Neural progenitor cell (in vitro differentiated cells): ENCODE data around the gene CCL8. TPM values are rescaled to one million over a fixed set of nuclear protein-coding genes. Genes with fewer than 3 reads are reported as not detected.

Experiments used
- DNase-seq: peaks from one replicate; pipeline ENCODE4 v3.0.0-alpha.2; 2016; ENCODE audit warnings: low spot score
- H2AFZ ChIP-seq: fragments of 200-600 bp; sonication (generic); replicated peaks from 2 replicates; pipeline ENCODE4 v1.6.1; 2016; ENCODE audit warnings: antibody characterized with exemption
- H3F3A ChIP-seq: fragments of 200-600 bp; sonication (generic); 2 replicates; pipeline ENCODE4 v1.6.1; 2016; ENCODE audit warnings: antibody characterized with exemption, low read depth
- H3K27ac ChIP-seq: fragments of 200-600 bp; sonication (generic); 2 replicates; pipeline ENCODE4 v1.5.1; 2016; ENCODE audit warnings: mild to moderate bottlenecking
- H3K27me3 ChIP-seq: fragments of 200-600 bp; sonication (generic); 2 replicates; pipeline ENCODE4 v1.6.1; 2016; ENCODE audit warnings: mild to moderate bottlenecking, moderate library complexity
- H3K36me3 ChIP-seq: fragments of 200-600 bp; sonication (generic); 2 replicates; pipeline ENCODE4 v1.5.1; 2016
- H3K4me1 ChIP-seq: fragments of 200-600 bp; sonication (generic); 2 replicates; pipeline ENCODE4 v1.6.1; 2016; ENCODE audit warnings: mixed run types
- H3K4me2 ChIP-seq: fragments of 200-600 bp; sonication (generic); 2 replicates; pipeline ENCODE4 v1.6.1; 2016
- H3K4me3 ChIP-seq: fragments of 200-600 bp; sonication (generic); 2 replicates; pipeline ENCODE4 v1.5.1; 2016
- H3K79me2 ChIP-seq: fragments of 200-600 bp; sonication (generic); 2 replicates; pipeline ENCODE4 v1.6.1; 2016; ENCODE audit warnings: low read depth
- H3K9ac ChIP-seq: fragments of 200-600 bp; sonication (generic); 2 replicates; pipeline ENCODE4 v1.6.1; 2016
- H3K9me3 ChIP-seq: fragments of 200-600 bp; sonication (generic); 2 replicates; pipeline ENCODE4 v1.5.1; 2016; ENCODE audit warnings: low read depth
- H4K20me1 ChIP-seq: fragments of 200-600 bp; sonication (generic); 2 replicates; pipeline ENCODE4 v1.6.1; 2016; ENCODE audit warnings: low read depth
- H3K27ac Mint-ChIP-seq: 3 replicates; pipeline ENCODE4 v1.8.0; 2021; ENCODE audit warnings: mixed read lengths
- H3K27me3 Mint-ChIP-seq: 2 replicates; pipeline ENCODE4 v1.8.0; 2022; ENCODE audit warnings: low read depth, mild to moderate bottlenecking, inconsistent platforms, moderate library complexity, mixed read lengths; ENCODE audit not compliant: insufficient read depth
- H3K36me3 Mint-ChIP-seq: 3 replicates; pipeline ENCODE4 v1.8.0; 2021; ENCODE audit warnings: mixed read lengths
- H3K4me1 Mint-ChIP-seq: 3 replicates; pipeline ENCODE4 v1.8.0; 2021; ENCODE audit warnings: mixed read lengths
- H3K4me3 Mint-ChIP-seq: 3 replicates; pipeline ENCODE4 v1.8.0; 2021; ENCODE audit warnings: mild to moderate bottlenecking, moderate library complexity, mixed read lengths
- H3K9me3 Mint-ChIP-seq: 3 replicates; pipeline ENCODE4 v1.8.0; 2020; ENCODE audit warnings: mixed read lengths
- EZH2 ChIP-seq: fragments of 200-600 bp; sonication (generic); IDR thresholded peaks from 2 replicates; pipeline ENCODE4 v1.6.1; 2017; ENCODE audit warnings: antibody characterized with exemption, mild to moderate bottlenecking, moderate library complexity
- EZH2phosphoT487 ChIP-seq: fragments of 200-600 bp; sonication (generic); IDR thresholded peaks from 2 replicates; pipeline ENCODE4 v1.6.1; 2017; ENCODE audit warnings: antibody characterized with exemption
- total RNA-seq: library from RNA; depleted of rRNA; stranded (reverse); fragments of >200 nt; gene quantifications from 2 replicates; pipeline ENCODE4 v1.2.3, GENCODE V29; 2015; ENCODE audit warnings: low replicate concordance
- TF ChIP-seq, protein P1 (sequence below): fragments of 200-600 bp; sonication (generic); IDR thresholded peaks from 2 replicates; pipeline ENCODE4 v1.5.1; 2017; ENCODE audit warnings: antibody characterized with exemption, mild to moderate bottlenecking

CCL8 gene
- total RNA-seq, 1 donor from 2014 or later = not detected

DNA sequence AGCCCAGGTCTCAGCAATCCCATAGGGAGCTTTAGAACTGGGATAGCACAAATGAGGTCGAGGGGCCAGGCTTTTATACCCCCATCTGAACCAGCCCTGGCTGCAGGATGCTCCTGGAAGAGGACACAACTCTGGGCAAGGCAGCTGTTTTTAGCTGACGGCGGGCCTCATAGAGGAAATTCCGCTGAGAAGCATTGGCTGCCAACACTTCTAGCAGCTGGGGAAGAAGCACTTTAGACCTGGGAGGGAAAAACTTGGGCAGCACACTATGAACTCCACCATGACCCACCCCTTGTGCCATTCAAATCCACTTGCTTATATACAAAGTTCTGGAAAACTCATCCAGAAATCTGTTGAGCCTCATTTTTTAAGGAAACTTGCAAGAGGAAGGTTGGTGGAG is 28.6 kb upstream of the CCL8 start:
- Histone ChIP-seq H3K27me3 (no peaks in the 10 kb centered on the region), H4K20me1 (no peaks in the 10 kb centered on the region), H3K27ac (no peak overlapping the region), H3K79me2 (no peaks in the 10 kb centered on the region), H2AFZ (no peak overlapping the region), H3K9me3 (no peaks in the 10 kb centered on the region), H3K9ac (no peak overlapping the region), H3K36me3 (no peaks in the 10 kb centered on the region), H3K4me2 (no peak overlapping the region), H3K4me3 (no peak overlapping the region), H3K4me1 (no peaks in the 10 kb centered on the region), H3F3A (no peaks in the 10 kb centered on the region)
- Mint-ChIP-seq H3K4me3 (no peak overlapping the region), H3K4me1 (no peaks in the 10 kb centered on the region), H3K9me3 (peaks cover 2% of the 10 kb centered on the region), H3K27ac (no peak overlapping the region), H3K27me3 (peaks cover 2% of the 10 kb centered on the region), H3K36me3 (no peaks in the 10 kb centered on the region)
- TF ChIP-seq, protein P1, sequence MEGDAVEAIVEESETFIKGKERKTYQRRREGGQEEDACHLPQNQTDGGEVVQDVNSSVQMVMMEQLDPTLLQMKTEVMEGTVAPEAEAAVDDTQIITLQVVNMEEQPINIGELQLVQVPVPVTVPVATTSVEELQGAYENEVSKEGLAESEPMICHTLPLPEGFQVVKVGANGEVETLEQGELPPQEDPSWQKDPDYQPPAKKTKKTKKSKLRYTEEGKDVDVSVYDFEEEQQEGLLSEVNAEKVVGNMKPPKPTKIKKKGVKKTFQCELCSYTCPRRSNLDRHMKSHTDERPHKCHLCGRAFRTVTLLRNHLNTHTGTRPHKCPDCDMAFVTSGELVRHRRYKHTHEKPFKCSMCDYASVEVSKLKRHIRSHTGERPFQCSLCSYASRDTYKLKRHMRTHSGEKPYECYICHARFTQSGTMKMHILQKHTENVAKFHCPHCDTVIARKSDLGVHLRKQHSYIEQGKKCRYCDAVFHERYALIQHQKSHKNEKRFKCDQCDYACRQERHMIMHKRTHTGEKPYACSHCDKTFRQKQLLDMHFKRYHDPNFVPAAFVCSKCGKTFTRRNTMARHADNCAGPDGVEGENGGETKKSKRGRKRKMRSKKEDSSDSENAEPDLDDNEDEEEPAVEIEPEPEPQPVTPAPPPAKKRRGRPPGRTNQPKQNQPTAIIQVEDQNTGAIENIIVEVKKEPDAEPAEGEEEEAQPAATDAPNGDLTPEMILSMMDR = no peak
- TF ChIP-seq EZH2 (no peak), EZH2phosphoT487 (no peak)
- DNase-seq = no peak

DNA sequence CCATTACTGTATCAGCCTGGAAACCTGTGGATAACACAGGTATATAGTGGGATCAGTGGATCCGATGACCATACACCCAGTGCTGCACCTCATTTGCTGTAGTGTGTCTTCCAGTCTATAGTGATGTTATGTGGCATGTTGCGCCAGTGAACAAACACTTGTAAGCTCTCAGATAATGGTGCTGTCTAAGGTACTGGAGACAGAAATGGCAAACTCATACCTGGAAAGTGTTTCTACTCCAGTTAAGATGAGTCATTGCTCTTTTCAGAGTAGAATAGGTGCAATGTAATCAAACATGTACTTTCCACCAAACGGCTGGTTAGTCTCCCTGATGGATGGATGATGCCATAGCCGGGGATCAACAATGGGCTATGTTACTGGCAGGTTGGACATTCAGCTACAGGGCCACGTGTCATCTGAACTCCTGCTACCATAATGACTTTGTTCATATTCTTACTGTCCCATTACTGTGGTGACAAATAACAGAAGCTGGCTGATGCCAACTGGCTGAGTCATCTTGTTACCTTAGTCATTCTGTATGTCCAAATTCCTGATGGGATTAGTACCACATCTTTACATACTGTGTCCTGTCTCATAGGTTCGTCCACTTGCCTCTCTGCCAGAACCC is 27.4 kb upstream of the CCL8 start:
- Histone ChIP-seq H3K4me2 (no peak overlapping the region), H3K4me3 (no peak overlapping the region), H3K27me3 (no peaks in the 10 kb centered on the region), H2AFZ (no peak overlapping the region), H3K9ac (no peak overlapping the region), H4K20me1 (no peaks in the 10 kb centered on the region), H3K36me3 (no peaks in the 10 kb centered on the region), H3K79me2 (no peaks in the 10 kb centered on the region), H3F3A (no peaks in the 10 kb centered on the region), H3K9me3 (no peaks in the 10 kb centered on the region), H3K4me1 (no peaks in the 10 kb centered on the region), H3K27ac (no peak overlapping the region)
- Mint-ChIP-seq H3K9me3 (peaks cover 2% of the 10 kb centered on the region), H3K36me3 (no peaks in the 10 kb centered on the region), H3K4me1 (no peaks in the 10 kb centered on the region), H3K27ac (no peak overlapping the region), H3K27me3 (peaks cover 2% of the 10 kb centered on the region), H3K4me3 (no peak overlapping the region)
- DNase-seq = no peak
- TF ChIP-seq EZH2 = no peak
- TF ChIP-seq, protein P1 = no peak
- no peak for TF ChIP-seq EZH2phosphoT487

DNA sequence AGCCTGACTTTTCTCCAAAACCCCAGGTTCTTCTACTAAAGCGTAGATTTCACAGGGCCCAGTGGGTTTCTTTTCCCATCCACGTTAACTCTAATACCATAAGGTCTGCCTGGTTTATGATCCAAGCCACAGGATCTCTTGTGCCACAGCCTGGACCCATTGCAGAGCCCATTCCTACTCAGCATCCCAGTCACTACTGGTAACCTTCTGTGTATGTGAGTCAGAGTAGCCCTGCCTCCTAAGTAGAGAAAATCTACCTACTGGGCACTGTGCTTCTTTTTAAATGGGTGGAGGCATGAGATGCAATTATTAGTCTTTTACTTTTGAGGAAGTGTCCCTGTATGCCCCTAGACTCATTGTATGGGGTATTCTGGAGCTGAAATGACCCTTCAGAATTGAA is 20.2 kb upstream of the CCL8 start:
- peaks cover 9% of the 10 kb centered on the region for H3K4me1 Mint-ChIP-seq
- H4K20me1 ChIP-seq = no peaks in the 10 kb centered on the region
- H3K9me3 Mint-ChIP-seq = no peaks in the 10 kb centered on the region
- no peak overlapping the region for H3K4me3 Mint-ChIP-seq
- no peak overlapping the region for H3K4me3 ChIP-seq
- no peaks in the 10 kb centered on the region for H3K36me3 Mint-ChIP-seq
- no peak for DNase-seq
- H3K4me2 ChIP-seq = no peak overlapping the region
- no peaks in the 10 kb centered on the region for H3K4me1 ChIP-seq
- no peak overlapping the region for H3K27ac ChIP-seq
- peaks cover 5% of the 10 kb centered on the region for H3F3A ChIP-seq
- H3K9me3 ChIP-seq = no peaks in the 10 kb centered on the region
- H3K79me2 ChIP-seq = no peaks in the 10 kb centered on the region
- no peak overlapping the region for H2AFZ ChIP-seq
- TF ChIP-seq, protein P1 = no peak
- TF ChIP-seq EZH2phosphoT487 = no peak
- no peak for TF ChIP-seq EZH2
- H3K27me3 Mint-ChIP-seq = peaks cover 3% of the 10 kb centered on the region
- H3K27ac Mint-ChIP-seq = no peak overlapping the region
- no peak overlapping the region for H3K9ac ChIP-seq
- H3K27me3 ChIP-seq = no peaks in the 10 kb centered on the region
- no peaks in the 10 kb centered on the region for H3K36me3 ChIP-seq
